Activated B cell treated with CpG ODN at 0.5 μM for 24 hours (primary cell): ENCODE results near the gene YBX2. TPM values are rescaled to one million over a fixed set of nuclear protein-coding genes. Genes with fewer than 3 reads are reported as not detected.

Experiments
- ATAC-seq: fragments of 200-7000 bp; cut with Tn5 transposase; one replicate; pipeline ENCODE4 v1.10.0; 2021; ENCODE audit warnings: low read depth, mild to moderate bottlenecking, moderate library complexity
- CTCF ChIA-PET: fragments of 350-600 bp; sonication (Branson Sonifier 250); formaldehyde crosslinking; loops from one replicate; lab custom pipeline; 2021; ENCODE audit warnings: antibody characterized with exemption; lab: Charles Lee
- POLR2A ChIA-PET: fragments of 350-600 bp; sonication (Branson Sonifier 250); formaldehyde crosslinking; loops from one replicate; lab custom pipeline; 2021; ENCODE audit warnings: antibody characterized with exemption; lab: Charles Lee
- DNase-seq: peaks from one replicate; pipeline ENCODE4 v3.0.0; 2022
- H3K27ac Mint-ChIP-seq: one replicate; pipeline ENCODE4 v1.8.0; 2020; ENCODE audit warnings: mixed read lengths
- H3K27me3 Mint-ChIP-seq: one replicate; pipeline ENCODE4 v1.8.0; 2021; ENCODE audit warnings: mixed read lengths
- H3K36me3 Mint-ChIP-seq: one replicate; pipeline ENCODE4 v1.8.0; 2021; ENCODE audit warnings: low read depth, mixed read lengths
- H3K4me1 Mint-ChIP-seq: one replicate; pipeline ENCODE4 v1.8.0; 2021; ENCODE audit warnings: mixed read lengths
- H3K4me3 Mint-ChIP-seq: one replicate; pipeline ENCODE4 v1.8.0; 2020; ENCODE audit warnings: mild to moderate bottlenecking, mixed read lengths
- H3K9me3 Mint-ChIP-seq: one replicate; pipeline ENCODE4 v1.8.0; 2020; ENCODE audit warnings: mixed read lengths
- intact Hi-C: fragments of 100-400 bp; cut with micrococcal nuclease; formaldehyde crosslinking; loops from one replicate; pipeline ENCODE4 v1.15.1; 2024
- total RNA-seq: library from RNA; stranded (reverse); gene quantifications from 2 replicates; pipeline ENCODE4 v1.2.3, GENCODE V29; 2022
- TF ChIP-seq, protein P1 (sequence below): fragments of 200-600 bp; IDR thresholded peaks from one replicate; pipeline ENCODE4 v1.8.0; 2022; ENCODE audit warnings: antibody characterized with exemption, mild to moderate bottlenecking

YBX2 gene
- total RNA-seq, 1 donor from 2014 or later, result 0.16 TPM

DNA sequence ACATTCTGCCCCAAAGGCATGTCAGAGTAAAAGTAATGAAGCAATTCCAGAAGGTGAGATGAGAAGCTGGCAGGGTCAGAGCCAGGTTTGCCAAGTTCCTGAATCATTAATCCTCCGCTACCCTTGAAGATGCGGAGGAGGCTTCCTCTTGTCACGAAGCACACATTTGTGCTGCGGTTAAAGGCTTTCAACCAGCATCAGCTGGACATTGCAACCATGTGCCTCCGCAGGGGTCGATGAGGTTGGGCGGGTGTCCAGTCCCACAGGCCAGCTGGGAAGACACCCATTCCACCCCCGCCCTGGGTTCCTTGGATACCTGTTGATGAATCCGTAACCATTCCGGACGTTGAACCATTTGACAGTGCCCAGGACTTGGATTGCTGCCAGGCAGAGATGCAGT is 1.3 kb downstream of the YBX2 start:
- CTCF ChIA-PET, result interaction anchor here (1.0 kb wide), 1 partner anchor 12 kb away, joined by 3 read pairs; the partner anchor contains the start of gene SLC2A4
- ATAC-seq, result no peak

GRCh38 chr17:7292729-7293128 is 1.7 kb downstream of the YBX2 start:
- Mint-ChIP-seq H3K36me3 (no peaks in the 10 kb centered on the region), H3K27me3 (peaks cover 32% of the 10 kb centered on the region), H3K27ac (no peak overlapping the region), H3K4me1 (peaks cover 24% of the 10 kb centered on the region), H3K4me3 (no peak overlapping the region), H3K9me3 (no peaks in the 10 kb centered on the region)
- intact Hi-C loops, result no loop called here
- DNase-seq (no peak), ATAC-seq (no peak)
- ChIA-PET CTCF (interaction anchor here (1.0 kb wide), 1 partner anchor 11 kb away, joined by 3 read pairs; the partner anchor contains the start of gene SLC2A4), POLR2A (interaction anchor here (0.7 to 1.4 kb wide), 2 partner anchors 34 to 37 kb away, joined by 3 to 7 read pairs; partner anchors contain the start of gene NEURL4)
- TF ChIP-seq, protein P1, sequence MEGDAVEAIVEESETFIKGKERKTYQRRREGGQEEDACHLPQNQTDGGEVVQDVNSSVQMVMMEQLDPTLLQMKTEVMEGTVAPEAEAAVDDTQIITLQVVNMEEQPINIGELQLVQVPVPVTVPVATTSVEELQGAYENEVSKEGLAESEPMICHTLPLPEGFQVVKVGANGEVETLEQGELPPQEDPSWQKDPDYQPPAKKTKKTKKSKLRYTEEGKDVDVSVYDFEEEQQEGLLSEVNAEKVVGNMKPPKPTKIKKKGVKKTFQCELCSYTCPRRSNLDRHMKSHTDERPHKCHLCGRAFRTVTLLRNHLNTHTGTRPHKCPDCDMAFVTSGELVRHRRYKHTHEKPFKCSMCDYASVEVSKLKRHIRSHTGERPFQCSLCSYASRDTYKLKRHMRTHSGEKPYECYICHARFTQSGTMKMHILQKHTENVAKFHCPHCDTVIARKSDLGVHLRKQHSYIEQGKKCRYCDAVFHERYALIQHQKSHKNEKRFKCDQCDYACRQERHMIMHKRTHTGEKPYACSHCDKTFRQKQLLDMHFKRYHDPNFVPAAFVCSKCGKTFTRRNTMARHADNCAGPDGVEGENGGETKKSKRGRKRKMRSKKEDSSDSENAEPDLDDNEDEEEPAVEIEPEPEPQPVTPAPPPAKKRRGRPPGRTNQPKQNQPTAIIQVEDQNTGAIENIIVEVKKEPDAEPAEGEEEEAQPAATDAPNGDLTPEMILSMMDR, result no peak

More for the DNA sequence above, 1.3 kb downstream of the YBX2 start:
- Mint-ChIP-seq H3K27me3 (peaks cover 28% of the 10 kb centered on the region), H3K4me1 (peaks cover 24% of the 10 kb centered on the region), H3K27ac (no peak overlapping the region), H3K36me3 (no peaks in the 10 kb centered on the region), H3K4me3 (no peak overlapping the region), H3K9me3 (no peaks in the 10 kb centered on the region)
- POLR2A ChIA-PET, result interaction anchor here (1.0 to 1.4 kb wide), 3 partner anchors 21 to 36 kb away, joined by 3 to 4 read pairs (median 4); partner anchors contain the start of gene NEURL4
- TF ChIP-seq, protein P1, result no peak
- intact Hi-C loops, result no loop called here
- no peak for DNase-seq

- POLR2A ChIA-PET, result interaction anchor here (0.7 to 0.9 kb wide), 2 partner anchors 35 to 57 kb away, joined by 3 to 7 read pairs; no protein-coding TSS in a partner anchor
- intact Hi-C loops, result no loop called here
- H3K27ac Mint-ChIP-seq, result no peak overlapping the region
- no peak for ATAC-seq
- DNase-seq, result no peak
- TF ChIP-seq, protein P1, result no peak
- peaks cover 24% of the 10 kb centered on the region for H3K4me1 Mint-ChIP-seq
- H3K27me3 Mint-ChIP-seq, result peaks cover 35% of the 10 kb centered on the region
- H3K36me3 Mint-ChIP-seq, result no peaks in the 10 kb centered on the region
- H3K4me3 Mint-ChIP-seq, result no peak overlapping the region
- no peaks in the 10 kb centered on the region for H3K9me3 Mint-ChIP-seq
- CTCF ChIA-PET, result interaction anchor here (1.0 to 1.1 kb wide), 2 partner anchors 11 to 302 kb away, joined by 3 read pairs; partner anchors contain the start of gene SLC2A4
These were observed 2.2 kb downstream of the YBX2 start for GRCh38 chr17:7292194-7292593.

DNA sequence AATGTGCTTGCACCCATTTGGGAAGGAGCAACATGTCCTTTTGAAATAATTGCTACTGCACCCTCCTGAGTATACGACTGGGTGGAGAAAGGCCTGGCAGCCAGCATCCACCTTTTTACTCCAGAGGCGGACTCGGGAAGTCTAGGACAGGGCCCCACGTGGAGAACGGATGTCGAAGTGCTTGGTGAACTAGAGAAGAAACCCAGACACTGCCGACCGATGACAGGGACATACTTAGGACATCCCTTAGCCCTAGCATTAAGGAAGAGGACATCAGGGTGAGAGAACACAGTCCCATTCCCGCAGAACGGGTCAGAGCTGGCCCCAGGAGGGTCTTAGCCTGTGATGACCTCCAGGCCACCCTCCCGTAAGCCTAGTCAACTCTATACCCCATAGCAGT is 3.8 kb downstream of the YBX2 start:
- H3K4me3 Mint-ChIP-seq, result no peak overlapping the region
- CTCF ChIA-PET, result no interaction called here
- no peak for ATAC-seq

GRCh38 chr17:7290166-7290565 is 4.3 kb downstream of the YBX2 start:
- ATAC-seq (no peak), DNase-seq (no peak)
- Mint-ChIP-seq H3K4me1 (peaks cover 12% of the 10 kb centered on the region), H3K9me3 (no peaks in the 10 kb centered on the region), H3K27me3 (peaks cover 40% of the 10 kb centered on the region), H3K36me3 (no peaks in the 10 kb centered on the region), H3K27ac (no peak overlapping the region), H3K4me3 (no peak overlapping the region)
- ChIA-PET POLR2A (no interaction called here), CTCF (no interaction called here)
- intact Hi-C loops, result no loop called here
- TF ChIP-seq, protein P1, result no peak

More for the DNA sequence above, 3.8 kb downstream of the YBX2 start:
- POLR2A ChIA-PET, result no interaction called here
- H3K4me1 Mint-ChIP-seq, result peaks cover 15% of the 10 kb centered on the region
- H3K9me3 Mint-ChIP-seq, result no peaks in the 10 kb centered on the region
- peaks cover 43% of the 10 kb centered on the region for H3K27me3 Mint-ChIP-seq
- intact Hi-C loops, result no loop called here
- H3K27ac Mint-ChIP-seq, result no peak overlapping the region
- TF ChIP-seq, protein P1, result no peak
- no peak for DNase-seq
- no peaks in the 10 kb centered on the region for H3K36me3 Mint-ChIP-seq
